Measurements from ENCODE around the gene ZNF554. TPM values are rescaled to one million over a fixed set of nuclear protein-coding genes. Genes with fewer than 3 reads are reported as not detected.

ZNF554 gene
- total RNA-seq, 3 donors from 2014 or later: 3.0 to 4.7 (median 3.9) TPM

- DNase-seq (no peak), ATAC-seq (no peak)
- intact Hi-C loops (cut with DNase I, micrococcal nuclease): no loop called here
- H3K9me3 ChIP-seq: no peaks in the 10 kb centered on the region
- H3K4me1 ChIP-seq (ENCODE audit: low read depth): peaks cover 6% of the 10 kb centered on the region
- TF ChIP-seq CTCF (IDR thresholded peaks at IDR 0.05): no peak
- H3K4me3 ChIP-seq: no peak overlapping the region
- no peaks in the 10 kb centered on the region for H3K36me3 ChIP-seq (ENCODE audit: low read depth)
Observed at GRCh38 chr19:2774953-2775555, 44.6 kb upstream of the ZNF554 start.

- Histone ChIP-seq H3K4me1 (ENCODE audit: low read depth) (peaks cover 3% of the 10 kb centered on the region), H3K9me3 (no peaks in the 10 kb centered on the region), H3K4me3 (no peak overlapping the region), H3K36me3 (ENCODE audit: low read depth) (no peaks in the 10 kb centered on the region)
- DNase-seq: peak in 2 of 3 donors; percentile 58 to 70
- TF ChIP-seq CTCF (IDR thresholded peaks at IDR 0.05): no peak
- intact Hi-C loops (cut with DNase I, micrococcal nuclease): no loop called here
- peak; percentile 40 for ATAC-seq
Observed at GRCh38 chr19:2775556-2776430, 43.9 kb upstream of the ZNF554 start.

GRCh38 chr19:2777952-2778683 lies 41.5 kb upstream of the ZNF554 start:
- intact Hi-C loops (cut with DNase I, micrococcal nuclease): no loop called here
- Histone ChIP-seq H3K4me1 (ENCODE audit: low read depth) (peaks cover 13% of the 10 kb centered on the region), H3K36me3 (ENCODE audit: low read depth) (no peaks in the 10 kb centered on the region), H3K4me3 (no peak overlapping the region), H3K9me3 (no peaks in the 10 kb centered on the region)
- ATAC-seq (no peak), DNase-seq (no peak)
- no peak for TF ChIP-seq CTCF (IDR thresholded peaks at IDR 0.05)

- Histone ChIP-seq H3K9me3 (no peaks in the 10 kb centered on the region), H3K4me1 (ENCODE audit: low read depth) (peaks cover 13% of the 10 kb centered on the region), H3K4me3 (no peak overlapping the region), H3K36me3 (ENCODE audit: low read depth) (no peaks in the 10 kb centered on the region)
- intact Hi-C loops (cut with DNase I, micrococcal nuclease): no loop called here
- no peak for DNase-seq
- TF ChIP-seq CTCF (IDR thresholded peaks at IDR 0.05): no peak
- ATAC-seq: no peak
Observed at GRCh38 chr19:2779121-2779740, 40.4 kb upstream of the ZNF554 start.

- Histone ChIP-seq H3K9me3 (no peaks in the 10 kb centered on the region), H3K4me3 (no peak overlapping the region), H3K4me1 (ENCODE audit: low read depth) (peaks cover 18% of the 10 kb centered on the region), H3K36me3 (ENCODE audit: low read depth) (no peaks in the 10 kb centered on the region)
- no peak for DNase-seq
- no peak for TF ChIP-seq CTCF (IDR thresholded peaks at IDR 0.05)
- ATAC-seq: no peak
- intact Hi-C loops (cut with DNase I, micrococcal nuclease): no loop called here
Observed at GRCh38 chr19:2780284-2780683, 39.4 kb upstream of the ZNF554 start.

All from mucosa of descending colon (tissue), 3 donors.